Right atrium auricular region (tissue), 2 donors: ENCODE results near the gene SERPING1. TPM values are rescaled to one million over a fixed set of nuclear protein-coding genes. Genes with fewer than 3 reads are reported as not detected.

Source experiments
- DNase-seq: peaks from one replicate; pipeline ENCODE4 v3.0.0-alpha.2; 2019; ENCODE audit warnings: low spot score
- H3K27ac ChIP-seq, 2 donors: fragments of 200-600 bp; sonication (generic); 1 replicate in 1 of 2; 2 replicates in 1 of 2; pipeline ENCODE4 v1.5.1; 2016 to 2019
- H3K27me3 ChIP-seq, 2 donors: fragments of 200-600 bp; sonication (generic); one replicate each; pipeline versions ENCODE4 v1.5.1 to v1.6.0; 2017 to 2019
- H3K36me3 ChIP-seq: fragments of 200-600 bp; sonication (generic); one replicate; pipeline ENCODE4 v1.5.1; 2016
- H3K4me1 ChIP-seq, 2 donors: fragments of 200-600 bp; sonication (generic); one replicate each; pipeline versions ENCODE4 v1.5.1 to v1.6.0; 2017 to 2019
- H3K4me3 ChIP-seq, 2 donors: fragments of 200-600 bp; sonication (generic); 1 replicate in 1 of 2; 2 replicates in 1 of 2; pipeline ENCODE4 v1.5.1; 2017 to 2019; ENCODE audit warnings: mild to moderate bottlenecking in 1 of 2, moderate library complexity in 1 of 2
- H3K9me3 ChIP-seq, 2 donors: fragments of 200-600 bp; sonication (generic); one replicate each; pipeline ENCODE4 v1.5.1; 2019
- CTCF ChIP-seq, 2 donors: fragments of 200-600 bp; sonication (generic); IDR thresholded peaks; one replicate each; pipeline ENCODE4 v1.5.1; 2019; ENCODE audit warnings: antibody characterized with exemption in 2 of 2
- total RNA-seq, 2 donors: library from RNA; depleted of rRNA; stranded (reverse); fragments of >200 nt; gene quantifications; one replicate each; pipeline ENCODE4 v1.1.0, GENCODE V29; 2016

Gene SERPING1
- total RNA-seq, 2 donors from 2014 or later = 210 to 851 TPM

- no peak overlapping the region for H3K4me3 ChIP-seq
- peak overlapping the region; percentile 10 to 42 for H3K27ac ChIP-seq
- H3K27me3 ChIP-seq = peaks cover 9 to 32% of the 10 kb centered on the region in 2 donors
- peaks cover 0 to 67% of the 10 kb centered on the region in 2 donors for H3K4me1 ChIP-seq
- no peaks in the 10 kb centered on the region for H3K36me3 ChIP-seq
- H3K9me3 ChIP-seq = no peaks in the 10 kb centered on the region
- TF ChIP-seq CTCF (IDR thresholded peaks at IDR 0.05) = no peak
- no peak for DNase-seq
These were observed 48.2 kb downstream of the SERPING1 start for GRCh38 chr11:57645689-57646085.

DNA sequence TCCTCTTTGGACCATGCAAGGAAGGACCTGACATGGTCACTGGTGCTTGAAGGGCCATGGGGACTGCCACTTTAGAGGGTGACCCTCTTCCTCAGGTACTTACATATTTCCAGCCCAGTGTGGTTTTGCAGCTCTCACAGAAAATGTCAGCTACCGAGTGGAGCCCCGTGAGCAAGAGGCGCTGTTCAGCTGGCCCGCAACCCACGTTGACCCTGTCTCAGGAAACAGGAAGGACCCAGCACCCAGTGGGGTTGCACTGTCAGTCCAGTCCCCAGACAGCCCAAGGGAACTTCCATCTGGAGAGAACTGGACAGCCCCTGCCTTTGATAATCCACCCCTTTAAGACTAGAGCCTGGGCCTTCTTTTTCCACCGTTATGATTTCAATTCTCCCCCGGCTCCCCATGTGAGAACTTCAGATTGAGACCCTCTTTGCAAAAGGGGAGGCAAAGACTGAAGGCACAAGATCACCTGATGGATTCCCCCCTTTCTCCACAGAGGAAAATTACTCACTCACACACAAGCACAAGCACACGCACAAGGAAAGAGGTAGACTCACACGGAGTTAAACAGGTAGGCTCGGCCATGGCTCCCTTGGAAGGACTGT, 48.8 kb downstream of the SERPING1 start:
- Histone ChIP-seq H3K27ac (peak overlapping the region in 1 of 2 donors; percentile 10), H3K36me3 (no peaks in the 10 kb centered on the region), H3K27me3 (peaks cover 9 to 32% of the 10 kb centered on the region in 2 donors), H3K4me1 (peaks cover 0 to 61% of the 10 kb centered on the region in 2 donors), H3K4me3 (no peak overlapping the region), H3K9me3 (no peaks in the 10 kb centered on the region)
- TF ChIP-seq CTCF (IDR thresholded peaks at IDR 0.05) = no peak
- no peak for DNase-seq

GRCh38 chr11:57646799-57647303, 49.4 kb downstream of the SERPING1 start:
- H3K4me3 ChIP-seq = no peak overlapping the region
- no peak overlapping the region for H3K27ac ChIP-seq
- no peaks in the 10 kb centered on the region for H3K9me3 ChIP-seq
- TF ChIP-seq CTCF (IDR thresholded peaks at IDR 0.05) = no peak
- H3K36me3 ChIP-seq = no peaks in the 10 kb centered on the region
- peaks cover 9 to 32% of the 10 kb centered on the region in 2 donors for H3K27me3 ChIP-seq
- DNase-seq = no peak
- peaks cover 0 to 59% of the 10 kb centered on the region in 2 donors for H3K4me1 ChIP-seq

- no peak for DNase-seq
- H3K27me3 ChIP-seq = peaks cover 9 to 32% of the 10 kb centered on the region in 2 donors
- H3K4me3 ChIP-seq = no peak overlapping the region
- H3K4me1 ChIP-seq = peaks cover 0 to 59% of the 10 kb centered on the region in 2 donors
- no peaks in the 10 kb centered on the region for H3K9me3 ChIP-seq
- TF ChIP-seq CTCF (IDR thresholded peaks at IDR 0.05) = no peak
- H3K27ac ChIP-seq = no peak overlapping the region
- H3K36me3 ChIP-seq = no peaks in the 10 kb centered on the region
These were observed 49.9 kb downstream of the SERPING1 start for GRCh38 chr11:57647372-57647771.

- peaks cover 9 to 32% of the 10 kb centered on the region in 2 donors for H3K27me3 ChIP-seq
- H3K36me3 ChIP-seq = no peaks in the 10 kb centered on the region
- H3K4me3 ChIP-seq = peak overlapping the region in 1 of 2 donors; percentile 48
- H3K4me1 ChIP-seq = peaks cover 0 to 59% of the 10 kb centered on the region in 2 donors
- TF ChIP-seq CTCF (IDR thresholded peaks at IDR 0.05) = no peak
- no peak overlapping the region for H3K27ac ChIP-seq
- no peak for DNase-seq
- H3K9me3 ChIP-seq = no peaks in the 10 kb centered on the region
These were observed 50.7 kb downstream of the SERPING1 start for GRCh38 chr11:57647960-57648800.
